GM13976 (cell line): ENCODE results near the gene UBR2.

ENCODE experiments used
- DNase-seq: peaks from one replicate; pipeline ENCODE4 v3.0.0; 2012; ENCODE audit warnings: low spot score
- CTCF ChIP-seq: IDR thresholded peaks from 2 replicates; pipeline ENCODE4 v1.5.1; 2012; ENCODE audit warnings: borderline replicate concordance, mild to moderate bottlenecking; ENCODE audit not compliant: insufficient read depth; ENCODE audit errors: extremely low read depth, missing control alignments, control extremely low read depth
- in situ Hi-C: fragments of 300-500 bp; cut with MboI; formaldehyde crosslinking; loops from one replicate; pipeline ENCODE4 v1.12.0; 2022; ENCODE audit warnings: low sequenced_read_pairs, mixed read lengths, inconsistent platforms; ENCODE audit not compliant: unreplicated experiment

Gene UBR2

GRCh38 chr6:42627674-42628073 lies 63.8 kb downstream of the UBR2 start:
- no peak for DNase-seq
- in situ Hi-C loops = no loop called here
- TF ChIP-seq CTCF = no peak

GRCh38 chr6:42628604-42629003 lies 64.8 kb downstream of the UBR2 start:
- no peak for DNase-seq
- in situ Hi-C loops = no loop called here
- no peak for TF ChIP-seq CTCF

- in situ Hi-C loops = no loop called here
- no peak for DNase-seq
- TF ChIP-seq CTCF = no peak
Observed at GRCh38 chr6:42629845-42630244, 66.0 kb downstream of the UBR2 start.

GRCh38 chr6:42637681-42638080 lies 73.9 kb downstream of the UBR2 start:
- in situ Hi-C loops = no loop called here
- peak; percentile 17 for DNase-seq
- no peak for TF ChIP-seq CTCF

GRCh38 chr6:42642794-42643193 lies 79.0 kb downstream of the UBR2 start:
- no peak for DNase-seq
- TF ChIP-seq CTCF = no peak
- in situ Hi-C loops = no loop called here

- in situ Hi-C loops = no loop called here
- TF ChIP-seq CTCF = no peak
- no peak for DNase-seq
Observed at GRCh38 chr6:42644211-42644610, 80.4 kb downstream of the UBR2 start.

- in situ Hi-C loops = no loop called here
- DNase-seq = no peak
- TF ChIP-seq CTCF = no peak
Observed at GRCh38 chr6:42652024-42652746, 88.4 kb downstream of the UBR2 start.
